IMR-90 (cell line): Measurements from ENCODE around the gene ARHGEF17. TPM values are rescaled to one million over a fixed set of nuclear protein-coding genes. Genes with fewer than 3 reads are reported as not detected.

Experiments
- ATAC-seq: fragments of 200-7000 bp; cut with Tn5 transposase; 2 replicates; pipeline ENCODE4 v1.9.1; 2020; ENCODE audit warnings: low read depth, mild to moderate bottlenecking, moderate library complexity
- BruUV-seq: library from RNA; stranded (reverse); fragments of 400-500 nt; replicated peaks from 2 replicates; lab custom pipeline; 2021; lab: Mats Ljungman, UMichigan
- CTCF ChIA-PET: fragments of 300-600 bp; formaldehyde crosslinking; extraction: SDS; loops from one replicate; lab custom pipeline; 2021; ENCODE audit warnings: antibody characterized with exemption; lab: Yijun Ruan, JAX
- POLR2A ChIA-PET: fragments of 300-600 bp; sonication (Branson Sonifier 250); formaldehyde crosslinking; loops from one replicate; lab custom pipeline; 2022; ENCODE audit warnings: antibody characterized with exemption; ENCODE audit not compliant: unreplicated experiment; lab: Charles Lee
- DNase-seq: peaks from one replicate; pipeline ENCODE4 v3.0.0; 2013
- H2AFZ ChIP-seq: replicated peaks from 2 replicates; pipeline ENCODE3; 2013; ENCODE audit warnings: low read length, mild to moderate bottlenecking; ENCODE audit not compliant: poor library complexity
- H2AK5ac ChIP-seq: 2 replicates; pipeline ENCODE4 v1.6.1; 2013; ENCODE audit warnings: low read depth, low read length, inconsistent platforms
- H2AK9ac ChIP-seq: replicated peaks from 2 replicates; pipeline ENCODE3; 2013; ENCODE audit warnings: mild to moderate bottlenecking, low read depth, low read length, moderate library complexity; ENCODE audit not compliant: poor library complexity
- H2BK120ac ChIP-seq: 2 replicates; pipeline ENCODE4 v1.6.1; 2013; ENCODE audit warnings: low read depth, low read length, inconsistent platforms
- H2BK15ac ChIP-seq: 3 replicates; pipeline ENCODE4 v1.6.1; 2013; ENCODE audit warnings: low read depth, low read length, inconsistent platforms
- H2BK20ac ChIP-seq: 2 replicates; pipeline ENCODE4 v1.6.1; 2013; ENCODE audit warnings: low read depth, mild to moderate bottlenecking, inconsistent platforms, low read length, moderate library complexity
- H2BK5ac ChIP-seq: 2 replicates; pipeline ENCODE4 v1.6.1; 2013; ENCODE audit warnings: mild to moderate bottlenecking, low read depth, low read length, inconsistent platforms; ENCODE audit not compliant: poor library complexity, severe bottlenecking
- H3K14ac ChIP-seq: replicated peaks from 2 replicates; pipeline ENCODE4 v1.6.1; 2013; ENCODE audit warnings: low read depth, low read length, inconsistent platforms
- H3K18ac ChIP-seq: 2 replicates; pipeline ENCODE4 v1.6.1; 2013; ENCODE audit warnings: low read depth, low read length, control low read depth
- H3K23ac ChIP-seq: 2 replicates; pipeline ENCODE4 v1.6.1; 2013; ENCODE audit warnings: low read depth, low read length, inconsistent platforms
- H3K27ac ChIP-seq: 2 replicates; pipeline ENCODE4 v1.5.1; 2013; ENCODE audit warnings: mild to moderate bottlenecking, control low read depth, low read length; ENCODE audit not compliant: insufficient read depth
- H3K27me3 ChIP-seq: 2 replicates; pipeline ENCODE4 v1.6.1; 2013; ENCODE audit warnings: low read length; ENCODE audit not compliant: control insufficient read depth, insufficient read depth
- H3K36me3 ChIP-seq: 2 replicates; pipeline ENCODE4 v1.6.1; 2013; ENCODE audit warnings: low read length, mixed read lengths; ENCODE audit not compliant: control insufficient read depth, insufficient read depth
- H3K4ac ChIP-seq: 2 replicates; pipeline ENCODE4 v1.6.1; 2013; ENCODE audit warnings: low read depth, low read length, inconsistent platforms
- H3K4me1 ChIP-seq: 2 replicates; pipeline ENCODE4 v1.6.1; 2013; ENCODE audit warnings: low read length, mixed read lengths; ENCODE audit not compliant: control insufficient read depth, insufficient read depth
- H3K4me2 ChIP-seq: 2 replicates; pipeline ENCODE4 v1.6.1; 2013; ENCODE audit warnings: low read depth, mild to moderate bottlenecking, control low read depth, low read length, moderate library complexity
- H3K4me3 ChIP-seq: 2 replicates; pipeline ENCODE4 v1.5.1; 2013; ENCODE audit warnings: low read depth, mild to moderate bottlenecking, control low read depth, low read length, moderate library complexity; ENCODE audit not compliant: insufficient read depth
- H3K56ac ChIP-seq: 2 replicates; pipeline ENCODE4 v1.6.1; 2013; ENCODE audit warnings: low read length, inconsistent platforms; ENCODE audit not compliant: insufficient read depth; ENCODE audit errors: extremely low read depth
- H3K79me1 ChIP-seq, 2 experiments: 2 replicates each; pipeline ENCODE4 v1.6.1; 2013; ENCODE audit warnings: low read length in 2 of 2, inconsistent platforms in 1 of 2, low read depth in 1 of 2
- H3K9ac ChIP-seq: 2 replicates; pipeline ENCODE4 v1.6.1; 2013; ENCODE audit warnings: low read depth, low read length, control low read depth
- H3K9me1 ChIP-seq: 2 replicates; pipeline ENCODE4 v1.6.1; 2013; ENCODE audit warnings: low read length, inconsistent platforms; ENCODE audit not compliant: insufficient read depth
- H3K9me3 ChIP-seq: 2 replicates; pipeline ENCODE4 v1.6.1; 2013; ENCODE audit warnings: low read length; ENCODE audit not compliant: control insufficient read depth, insufficient read depth
- H4K20me1 ChIP-seq: 2 replicates; pipeline ENCODE4 v1.6.1; 2013; ENCODE audit warnings: low read length, inconsistent platforms; ENCODE audit not compliant: insufficient read depth
- H4K5ac ChIP-seq: 2 replicates; pipeline ENCODE4 v1.6.1; 2013; ENCODE audit warnings: mild to moderate bottlenecking, low read depth, low read length, control low read depth
- H4K8ac ChIP-seq, 2 experiments: 2 replicates each; pipeline ENCODE4 v1.6.1; 2013; ENCODE audit warnings: low read depth in 2 of 2, low read length in 2 of 2, control low read depth in 1 of 2, inconsistent platforms in 1 of 2
- H4K91ac ChIP-seq: 2 replicates; pipeline ENCODE4 v1.6.1; 2013; ENCODE audit warnings: low read depth, low read length, inconsistent platforms; ENCODE audit not compliant: insufficient read depth
- BHLHE40 ChIP-seq: fragments of 150-350 bp; IDR thresholded peaks from 2 replicates; pipeline ENCODE4 v1.6.1; 2016; ENCODE audit warnings: mild to moderate bottlenecking, low read depth, low read length
- CHD1 ChIP-seq: IDR thresholded peaks from 2 replicates; pipeline ENCODE4 v1.6.1; 2012; ENCODE audit warnings: low read depth, low read length, improper control_type of control experiment
- MAFK ChIP-seq: IDR thresholded peaks from 2 replicates; pipeline ENCODE4 v1.6.1; 2012; ENCODE audit warnings: low read depth, low read length, improper control_type of control experiment
- MXI1 ChIP-seq: IDR thresholded peaks from 2 replicates; pipeline ENCODE4 v1.6.1; 2012; ENCODE audit warnings: low read depth, mild to moderate bottlenecking, low read length, moderate library complexity, borderline replicate concordance
- POLR2A ChIP-seq: IDR thresholded peaks from 2 replicates; pipeline ENCODE4 v1.6.1; 2012; ENCODE audit warnings: mild to moderate bottlenecking, low read depth, low read length
- WGBS, 2 experiments: methylation state at CpG; one replicate each; pipeline versions ENCODE4 v1.1.5 to v1.1.7; 2013; ENCODE audit warnings: missing lambda C conversion rate in 2 of 2; ENCODE audit not compliant: insufficient read length in 1 of 2; ENCODE audit errors: extremely low coverage in 2 of 2; 5-methylcytosine and 5-hydroxymethylcytosine counted together
- dilution Hi-C: fragments of 300-500 bp; cut with HindIII; formaldehyde crosslinking; loops from one replicate; pipeline ENCODE4 v1.14.3; 2018; ENCODE audit warnings: low sequenced_read_pairs; ENCODE audit not compliant: unreplicated experiment
- in situ Hi-C: fragments of 300-500 bp; cut with MboI; formaldehyde crosslinking; loops from 3 replicates; pipeline ENCODE4 v1.14.3; 2019; ENCODE audit warnings: low sequenced_read_pairs, inconsistent platforms, mixed read lengths
- intact Hi-C: fragments of 100-400 bp; cut with micrococcal nuclease; formaldehyde crosslinking; loops from 2 replicates; pipeline ENCODE4 v1.10.0; 2022
- polyA plus RNA-seq, 3 experiments: library from polyadenylated mRNA; depleted of rRNA; stranded (reverse); fragments of >200 nt; gene quantifications; 2 replicates each; pipeline ENCODE4 v1.2.3, GENCODE V29; 2012; ENCODE audit warnings: low replicate concordance in 1 of 3
- total RNA-seq: library from RNA; depleted of rRNA; stranded (reverse); fragments of >200 nt; gene quantifications from 2 replicates; pipeline ENCODE4 v1.2.3, GENCODE V29; 2012

ARHGEF17 gene
- total and polyA plus RNA-seq, 2 of the 4 experiments (the other 2 are of a cell fraction) = 21.7 to 97.7 TPM

DNA sequence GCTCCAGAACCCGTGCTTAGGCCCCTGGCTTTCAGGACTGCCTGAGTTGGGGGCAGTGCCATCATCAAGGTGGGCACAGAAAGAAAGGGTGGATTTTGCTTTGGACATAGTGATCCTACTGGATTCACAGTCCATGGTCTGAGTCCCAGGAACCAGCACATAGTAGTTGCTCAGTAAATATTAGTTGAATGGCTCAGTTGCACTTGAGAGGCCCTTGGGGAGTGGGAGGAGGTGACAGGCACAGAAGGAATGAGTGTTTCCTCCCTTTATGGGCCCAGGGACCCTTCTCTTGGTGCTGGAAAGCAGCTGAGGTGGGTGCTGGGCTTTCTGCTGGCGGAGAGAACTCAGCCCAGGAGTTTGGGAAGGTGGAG is 16.6 kb downstream of the ARHGEF17 start:
- ChIA-PET CTCF (interaction anchor here (2.6 kb wide), 1 partner anchor 27 kb away, joined by 8 read pairs; no protein-coding TSS in a partner anchor), POLR2A (no interaction called here)
- H3K27ac ChIP-seq = peak overlapping the region; percentile 98
- peak overlapping the region; percentile 66 for H2AK9ac ChIP-seq
- dilution Hi-C loops = no loop called here
- H3K4me3 ChIP-seq = no peak overlapping the region
- no peak for TF ChIP-seq CHD1
- TF ChIP-seq MXI1 = no peak
- no peak for TF ChIP-seq BHLHE40
- no peak for TF ChIP-seq MAFK
- TF ChIP-seq POLR2A = no peak
- peak overlapping the region; percentile 90 to 95 for H4K8ac ChIP-seq
- H2BK20ac ChIP-seq = peak overlapping the region; percentile 94
- H2BK15ac ChIP-seq = peak overlapping the region; percentile 98; the same call in 2 of the 3 replicates
- H2BK5ac ChIP-seq = peak overlapping the region; percentile 74
- H2AK5ac ChIP-seq = peak overlapping the region; percentile 100
- ATAC-seq (no peak), DNase-seq (no peak)
- peak overlapping the region; percentile 62 for H4K5ac ChIP-seq
- H3K4me2 ChIP-seq = peak overlapping the region; percentile 11
- no peak overlapping the region for H2AFZ ChIP-seq
- intact Hi-C loops = no loop called here
- peak overlapping the region; percentile 97 for H3K23ac ChIP-seq
- peak overlapping the region; percentile 80 for H3K18ac ChIP-seq
- H3K56ac ChIP-seq = peak overlapping the region; percentile 64
- H3K4ac ChIP-seq = peak overlapping the region; percentile 98
- H3K4me1 ChIP-seq = peaks cover 73% of the 10 kb centered on the region
- in situ Hi-C loops = no loop called here
- no TSS peak for BruUV-seq
- peak overlapping the region; percentile 54 for H3K9ac ChIP-seq
- peaks cover 33 to 91% of the 10 kb centered on the region in 2 experiments; a peak in 3 of 4 replicates for H3K79me1 ChIP-seq
- WGBS, 2 experiments = 100% methylated on average over 1 of the region's 2 CpGs; no CpG with 5 or more reads in 1 of the 2 experiments
- no peaks in the 10 kb centered on the region for H3K27me3 ChIP-seq
- H4K91ac ChIP-seq = peak overlapping the region; percentile 97
- peak overlapping the region; percentile 92 for H3K14ac ChIP-seq
- peak overlapping the region; percentile 91 for H2BK120ac ChIP-seq
- H3K36me3 ChIP-seq = peaks cover 13% of the 10 kb centered on the region
- peaks cover 37% of the 10 kb centered on the region for H3K9me1 ChIP-seq
- peaks cover 65% of the 10 kb centered on the region for H4K20me1 ChIP-seq
- no peaks in the 10 kb centered on the region for H3K9me3 ChIP-seq
